Keratinocyte (primary cell): ENCODE measurements around the gene PLAGL1. TPM values are rescaled to one million over a fixed set of nuclear protein-coding genes. Genes with fewer than 3 reads are reported as not detected.

ENCODE experiments used
- DNase-seq: peaks from one replicate; pipeline ENCODE4 v3.0.0-alpha.2; 2011; ENCODE audit warnings: low read depth, missing footprints, low spot score
- FAIRE-seq: peaks from 2 replicates; lab custom pipeline; 2011; peaks lifted over from hg19 to GRCh38; lab: Jason Lieb, UNC
- H2AFZ ChIP-seq: 2 replicates; pipeline ENCODE4 v1.6.0; 2012; ENCODE audit warnings: low read length, control low read depth, inconsistent platforms; ENCODE audit not compliant: control insufficient read depth
- H3K27ac ChIP-seq: 2 replicates; pipeline ENCODE4 v1.5.1; 2011; ENCODE audit warnings: low read length; ENCODE audit not compliant: control insufficient read depth, insufficient read depth
- H3K27me3 ChIP-seq: 3 replicates; pipeline ENCODE4 v1.6.0; 2011; ENCODE audit warnings: low read length; ENCODE audit not compliant: control insufficient read depth, insufficient read depth; ENCODE audit errors: extremely low read depth
- H3K36me3 ChIP-seq, 2 experiments: 2 replicates in 1 of 2; 3 replicates in 1 of 2; pipeline ENCODE4 v1.5.1; 2011; ENCODE audit warnings: low read length in 2 of 2, mild to moderate bottlenecking in 1 of 2; ENCODE audit not compliant: control insufficient read depth in 2 of 2, insufficient read depth in 2 of 2; ENCODE audit errors: extremely low read depth in 1 of 2
- H3K4me1 ChIP-seq: 3 replicates; pipeline ENCODE4 v1.5.1; 2011; ENCODE audit warnings: low read length; ENCODE audit not compliant: control insufficient read depth, insufficient read depth; ENCODE audit errors: extremely low read depth
- H3K4me2 ChIP-seq: 3 replicates; pipeline ENCODE4 v1.6.0; 2011; ENCODE audit warnings: low read depth, low read length; ENCODE audit not compliant: control insufficient read depth, insufficient read depth; ENCODE audit errors: extremely low read depth
- H3K4me3 ChIP-seq, 3 experiments: fragments of 200-600 bp in 1 of 3; sonication (generic) in 1 of 3; 2 replicates in 2 of 3; 3 replicates in 1 of 3; pipeline ENCODE4 v1.5.1; 2011 to 2016; ENCODE audit warnings: low read length in 3 of 3, mild to moderate bottlenecking in 3 of 3, control low read depth in 2 of 3, inconsistent platforms in 1 of 3, low read depth in 1 of 3, mixed read lengths in 1 of 3, mixed run types in 1 of 3, moderate library complexity in 1 of 3; ENCODE audit not compliant: control insufficient read depth in 2 of 3, insufficient read depth in 2 of 3; ENCODE audit errors: extremely low read depth in 1 of 3
- H3K79me2 ChIP-seq: 2 replicates; pipeline ENCODE4 v1.6.0; 2012; ENCODE audit warnings: low read length; ENCODE audit not compliant: control insufficient read depth, insufficient read depth
- H3K9ac ChIP-seq: 3 replicates; pipeline ENCODE4 v1.6.0; 2011; ENCODE audit warnings: low read length; ENCODE audit not compliant: control insufficient read depth, insufficient read depth; ENCODE audit errors: extremely low read depth
- H3K9me1 ChIP-seq: 3 replicates; pipeline ENCODE4 v1.6.0; 2011; ENCODE audit warnings: low read length; ENCODE audit not compliant: control insufficient read depth, insufficient read depth; ENCODE audit errors: extremely low read depth
- H3K9me3 ChIP-seq: 2 replicates; pipeline ENCODE4 v1.5.1; 2012; ENCODE audit warnings: low read depth, low read length; ENCODE audit not compliant: control insufficient read depth
- H4K20me1 ChIP-seq: 3 replicates; pipeline ENCODE4 v1.6.0; 2011; ENCODE audit warnings: low read length; ENCODE audit not compliant: control insufficient read depth, insufficient read depth; ENCODE audit errors: extremely low read depth
- CTCF ChIP-seq, 3 experiments: IDR thresholded peaks in 1 of 3; conservative IDR thresholded peaks in 1 of 3; optimal IDR thresholded peaks in 1 of 3; 2 replicates in 2 of 3; 3 replicates in 1 of 3; pipeline versions ENCODE3 to v1.5.1; 2011; ENCODE audit warnings: low read length in 3 of 3, mild to moderate bottlenecking in 3 of 3, moderate library complexity in 2 of 3, control low read depth in 1 of 3, inconsistent platforms in 1 of 3; ENCODE audit not compliant: insufficient read depth in 2 of 3; ENCODE audit errors: extremely low read depth in 1 of 3
- EZH2 ChIP-seq: IDR thresholded peaks from one replicate; pipeline ENCODE4 v1.6.1; 2012; ENCODE audit warnings: inconsistent platforms, mild to moderate bottlenecking, low read length, moderate library complexity
- dilution Hi-C: fragments of 300-500 bp; cut with MboI; formaldehyde crosslinking; loops from one replicate; pipeline ENCODE4 v1.7.0; 2020; ENCODE audit warnings: low sequenced_read_pairs; ENCODE audit not compliant: extremely low pct_ligation_motif_present
- polyA plus RNA-seq, 5 experiments: library from polyadenylated mRNA; depleted of rRNA in 3 of 5; stranded (reverse) in 3 of 5; stranded (forward) in 1 of 5; unstranded in 1 of 5; fragments of >200 nt; gene quantifications; 1 replicate in 1 of 5; 2 replicates in 3 of 5; 3 replicates in 1 of 5; pipeline versions ENCODE4 v1.2.1 to v1.2.3, GENCODE V29; 2011 to 2012; ENCODE audit warnings: missing spikeins in 2 of 5, low read depth in 1 of 5, low replicate concordance in 1 of 5

PLAGL1 gene
- polyA plus RNA-seq, 1 donor (not counting 4 experiments of a cell fraction or from before 2014, with no cell fraction given) = 8.9 TPM

GRCh38 chr6:143950875-143951274 is 57.2 kb downstream of the PLAGL1 start:
- Histone ChIP-seq H3K27ac (no peak overlapping the region), H3K27me3 (peaks cover 2% of the 10 kb centered on the region), H3K4me1 (no peaks in the 10 kb centered on the region), H3K36me3 (peaks cover 0 to 3% of the 10 kb centered on the region in 2 experiments), H2AFZ (no peak overlapping the region), H3K4me3 (no peak overlapping the region), H4K20me1 (no peaks in the 10 kb centered on the region), H3K9me3 (no peaks in the 10 kb centered on the region), H3K4me2 (no peak overlapping the region), H3K9ac (no peak overlapping the region), H3K79me2 (no peaks in the 10 kb centered on the region), H3K9me1 (no peaks in the 10 kb centered on the region)
- no peak for FAIRE-seq
- dilution Hi-C loops = no loop called here
- TF ChIP-seq EZH2 (no peak), CTCF (optimal IDR thresholded peaks at IDR 0.05 in 1 of 3, IDR thresholded peaks at IDR 0.05 in 1 of 3, conservative IDR thresholded peaks at IDR 0.05 in 1 of 3; ENCODE audit: extremely low read depth in 1 of 3, insufficient read depth in 2 of 3, low read length in 3 of 3) (no peak)
- DNase-seq = no peak

- Histone ChIP-seq H3K9me3 (no peaks in the 10 kb centered on the region), H4K20me1 (no peaks in the 10 kb centered on the region), H3K27ac (no peak overlapping the region), H3K4me1 (no peaks in the 10 kb centered on the region), H3K9me1 (no peaks in the 10 kb centered on the region), H3K36me3 (peaks cover 0 to 3% of the 10 kb centered on the region in 2 experiments), H3K27me3 (peaks cover 2% of the 10 kb centered on the region), H3K9ac (no peak overlapping the region), H3K79me2 (no peaks in the 10 kb centered on the region), H3K4me2 (no peak overlapping the region), H3K4me3 (no peak overlapping the region), H2AFZ (no peak overlapping the region)
- DNase-seq (no peak), FAIRE-seq (no peak)
- no peak for TF ChIP-seq CTCF (optimal IDR thresholded peaks at IDR 0.05 in 1 of 3, IDR thresholded peaks at IDR 0.05 in 1 of 3, conservative IDR thresholded peaks at IDR 0.05 in 1 of 3; ENCODE audit: extremely low read depth in 1 of 3, insufficient read depth in 2 of 3, low read length in 3 of 3)
- no peak for TF ChIP-seq EZH2
- dilution Hi-C loops = no loop called here
Measured at GRCh38 chr6:143949962-143950361, 58.1 kb downstream of the PLAGL1 start.
